Gastroesophageal sphincter (tissue), 3 donors: Measurements from ENCODE around the gene ZNF764.

Source experiments
- CTCF ChIP-seq, 4 experiments: fragments of 200-600 bp in 2 of 4; fragments of 450-650 bp in 2 of 4; sonication (generic) in 1 of 4; IDR thresholded peaks; one replicate each; pipeline ENCODE4 v1.5.1; 2017 to 2019; ENCODE audit warnings: antibody characterized with exemption in 4 of 4, mild to moderate bottlenecking in 2 of 4, moderate library complexity in 2 of 4
- POLR2A ChIP-seq, 2 donors: fragments of 450-650 bp; IDR thresholded peaks; one replicate each; pipeline ENCODE4 v1.6.1; 2017; ENCODE audit warnings: antibody characterized with exemption in 2 of 2, mild to moderate bottlenecking in 2 of 2, moderate library complexity in 1 of 2

DNA sequence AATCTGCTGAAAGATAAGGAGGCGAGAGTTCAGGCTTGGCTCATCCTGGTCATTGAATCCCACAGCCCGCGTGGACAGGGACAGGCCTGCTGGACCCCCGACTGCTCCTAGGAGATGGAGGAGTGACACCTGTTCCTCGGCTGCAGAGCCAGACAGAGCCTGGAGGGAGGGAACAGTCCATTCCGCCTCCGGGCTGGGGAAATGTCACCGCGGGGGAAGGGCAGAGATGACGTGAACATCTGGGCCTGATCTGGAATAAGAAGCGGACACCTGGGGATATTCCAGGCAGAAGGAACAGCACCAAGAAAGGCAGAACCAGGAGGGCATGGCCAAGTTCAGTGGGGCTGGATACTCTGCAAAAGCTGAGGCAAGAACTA lies 25.0 kb downstream of the ZNF764 start:
- TF ChIP-seq POLR2A (IDR thresholded peaks at IDR 0.05) = no peak
- TF ChIP-seq CTCF (IDR thresholded peaks at IDR 0.05) = no peak
